Adrenal gland (tissue), 5 donors: ENCODE data around the gene TRPC6.

Source experiments
- CTCF ChIP-seq, 6 experiments: fragments of 450-650 bp in 4 of 6; fragments of 200-600 bp in 2 of 6; sonication (generic) in 1 of 6; IDR thresholded peaks; 1 replicate in 5 of 6; 2 replicates in 1 of 6; pipeline versions ENCODE4 v1.5.1 to v1.8.0; 2016 to 2021; ENCODE audit warnings: antibody characterized with exemption in 6 of 6, mild to moderate bottlenecking in 2 of 6, moderate library complexity in 1 of 6
- POLR2A ChIP-seq, 2 donors: fragments of 450-650 bp; IDR thresholded peaks; one replicate each; pipeline ENCODE4 v1.6.1; 2017; ENCODE audit warnings: antibody characterized with exemption in 2 of 2, mild to moderate bottlenecking in 2 of 2, moderate library complexity in 1 of 2
- donor health status: DM: no; HTN: no; CAD: no.

DNA sequence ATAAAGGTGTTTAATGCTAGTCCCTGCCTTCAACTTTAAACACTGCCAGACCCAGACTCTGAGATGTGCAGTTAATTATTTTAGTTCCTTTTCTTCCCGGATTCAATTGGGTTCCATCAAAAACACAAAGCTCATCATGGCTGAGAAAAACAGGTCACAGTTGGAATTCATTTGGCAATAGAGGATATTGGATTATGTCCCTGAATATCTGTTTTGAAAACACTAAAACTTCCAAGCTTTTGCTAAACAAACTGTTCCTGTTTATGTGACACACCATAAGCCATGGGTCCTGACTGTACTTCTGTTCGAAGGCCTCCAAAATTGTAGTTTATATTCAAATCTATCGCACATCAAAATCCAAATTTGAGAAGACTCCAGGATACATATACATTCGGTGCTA is 150.7 kb downstream of the TRPC6 start:
- TF ChIP-seq CTCF (IDR thresholded peaks at IDR 0.05), result no peak
- no peak for TF ChIP-seq POLR2A (IDR thresholded peaks at IDR 0.05)
